Stomach (tissue), 9 donors: ENCODE results near the gene RNF208. TPM values are rescaled to one million over a fixed set of nuclear protein-coding genes. Genes with fewer than 3 reads are reported as not detected.

ENCODE experiments used
- DNase-seq, 2 donors: peaks; one replicate each; pipeline versions ENCODE4 v3.0.0 to v3.0.0-alpha.2; 2013 to 2019
- H3K27ac ChIP-seq, 5 donors: fragments of 200-600 bp in 4 of 5; sonication (generic) in 4 of 5; one replicate each; pipeline ENCODE4 v1.5.1; 2013 to 2019; ENCODE audit warnings: mild to moderate bottlenecking in 1 of 5, moderate library complexity in 1 of 5
- H3K27me3 ChIP-seq, 3 donors: fragments of 200-600 bp; sonication (generic); one replicate each; pipeline ENCODE4 v1.5.1; 2017 to 2019; ENCODE audit warnings: mixed run types in 1 of 3
- H3K36me3 ChIP-seq, 4 donors: fragments of 200-600 bp; sonication (generic); 1 replicate in 3 of 4; 2 replicates in 1 of 4; pipeline ENCODE4 v1.5.1; 2016 to 2019
- H3K4me1 ChIP-seq, 4 donors: fragments of 200-600 bp; sonication (generic); one replicate each; pipeline ENCODE4 v1.5.1; 2016 to 2019
- H3K4me3 ChIP-seq, 4 donors: fragments of 200-600 bp; sonication (generic) in 3 of 4; one replicate each; pipeline ENCODE4 v1.5.1; 2016 to 2019; ENCODE audit warnings: mild to moderate bottlenecking in 1 of 4
- H3K9me3 ChIP-seq, 4 donors: fragments of 200-600 bp; sonication (generic); one replicate each; pipeline ENCODE4 v1.5.1; 2016 to 2019
- CTCF ChIP-seq, 7 experiments: fragments of 450-650 bp in 4 of 7; fragments of 200-600 bp in 3 of 7; sonication (generic) in 3 of 7; IDR thresholded peaks; one replicate each; pipeline ENCODE4 v1.5.1; 2016 to 2019; ENCODE audit warnings: antibody characterized with exemption in 7 of 7, control low read depth in 2 of 7, mild to moderate bottlenecking in 1 of 7
- EP300 ChIP-seq: sonication (generic); formaldehyde crosslinking; IDR thresholded peaks from one replicate; pipeline ENCODE4 v1.6.1; 2017; ENCODE audit warnings: antibody characterized with exemption
- POLR2A ChIP-seq, 4 donors: fragments of 450-650 bp; IDR thresholded peaks; one replicate each; pipeline ENCODE4 v1.6.1; 2016; ENCODE audit warnings: antibody characterized with exemption in 4 of 4, control low read depth in 2 of 4, mild to moderate bottlenecking in 1 of 4, moderate library complexity in 1 of 4
- POLR2AphosphoS5 ChIP-seq, 3 donors: sonication (generic); formaldehyde crosslinking; IDR thresholded peaks; one replicate each; pipeline ENCODE4 v1.6.1; 2016; ENCODE audit warnings: antibody characterized with exemption in 3 of 3
- WGBS, 5 donors: extraction: QIAGEN DNeasy Blood & Tissue Kit in 3 of 5; methylation state at CpG; one replicate each; pipeline versions ENCODE4 v1.1.5 to v1.1.7; 2013 to 2018; 5-methylcytosine and 5-hydroxymethylcytosine counted together
- intact Hi-C: fragments of 100-400 bp; cut with DNase I; formaldehyde crosslinking; loops from one replicate; pipeline ENCODE4 v1.15.1; 2023; ENCODE audit warnings: low total_unique reads
- polyA plus RNA-seq, 3 donors: library from polyadenylated mRNA; stranded (reverse); fragments of 200-250 nt; gene quantifications; one replicate each; pipeline ENCODE4 v1.2.3, GENCODE V29; 2013
- total RNA-seq, 5 donors: library from RNA; depleted of rRNA; stranded (reverse); fragments of >200 nt; gene quantifications; one replicate each; pipeline versions ENCODE4 v1.1.0 to v1.2.3, GENCODE V29; 2014 to 2016
- donor health status: healthy with polysubstance abuse.
- donor health status: Bipolar disorder and iron deficiency.
- donor health status: healthy.

RNF208 gene
- total and polyA plus RNA-seq, 8 donors: 0.45 to 18.7 (median 11.8) TPM; not detected in 1

- Histone ChIP-seq H3K27ac (no peak overlapping the region), H3K27me3 (peaks cover 11 to 67% (median 51%) of the 10 kb centered on the region in 3 donors), H3K9me3 (no peaks in the 10 kb centered on the region), H3K4me3 (peak overlapping the region in 1 of 4 donors; percentile 22), H3K36me3 (no peaks in the 10 kb centered on the region), H3K4me1 (peaks cover 22 to 64% (median 52%) of the 10 kb centered on the region in 4 donors)
- TF ChIP-seq POLR2A (IDR thresholded peaks at IDR 0.05) (no peak), POLR2AphosphoS5 (IDR thresholded peaks at IDR 0.05) (no peak), EP300 (no peak), CTCF (IDR thresholded peaks at IDR 0.05) (no peak)
- 33 to 41% (median 39%) methylated on average over 3 to 29 of the region's 29 CpGs for WGBS, 5 donors
- DNase-seq: no peak
- intact Hi-C loops: loop anchor here (5.0 kb wide), 1 partner anchor 111 kb away; no protein-coding TSS in a partner anchor
These were observed 6.5 kb upstream of the RNF208 start for GRCh38 chr9:137228506-137228967.

GRCh38 chr9:137227853-137228505, 5.9 kb upstream of the RNF208 start:
- H3K27ac ChIP-seq: peak overlapping the region in 2 of 5 donors; percentile 81 to 89
- DNase-seq: peak in 1 of 2 donors; percentile 32
- TF ChIP-seq EP300: no peak
- no peak for TF ChIP-seq POLR2A (IDR thresholded peaks at IDR 0.05)
- TF ChIP-seq CTCF (IDR thresholded peaks at IDR 0.05): no peak
- TF ChIP-seq POLR2AphosphoS5 (IDR thresholded peaks at IDR 0.05): no peak
- no peaks in the 10 kb centered on the region for H3K9me3 ChIP-seq
- H3K36me3 ChIP-seq: no peaks in the 10 kb centered on the region
- peaks cover 24 to 63% (median 54%) of the 10 kb centered on the region in 4 donors for H3K4me1 ChIP-seq
- intact Hi-C loops: loop anchor here (5.0 kb wide), 1 partner anchor 111 kb away; no protein-coding TSS in a partner anchor
- WGBS, 5 donors: 15 to 32% (median 17%) methylated on average over 6 to 18 of the region's 18 CpGs
- H3K27me3 ChIP-seq: peaks cover 8 to 61% (median 46%) of the 10 kb centered on the region in 3 donors
- H3K4me3 ChIP-seq: peak overlapping the region in 1 of 4 donors; percentile 22

GRCh38 chr9:137227054-137227852, 5.2 kb upstream of the RNF208 start, which contains the start of gene RNF224:
TSS of gene RNF224 (plus strand) at chr9:137227502. CDS start at chr9:137228336, 834 bp downstream.
- Histone ChIP-seq H3K27me3 (peaks cover 3 to 59% (median 40%) of the 10 kb centered on the region in 3 donors), H3K27ac (peak within 1 kb of the TSS; percentile 75 to 98 (median 81)), H3K36me3 (no peaks in the 10 kb centered on the region), H3K4me1 (peaks cover 31 to 63% (median 61%) of the 10 kb centered on the region in 4 donors), H3K4me3 (peak within 1 kb of the TSS in 1 of 4 donors; percentile 22), H3K9me3 (no peaks in the 10 kb centered on the region)
- intact Hi-C loops: loop anchor here (5.0 kb wide), 1 partner anchor 110 kb away; no protein-coding TSS in a partner anchor
- TF ChIP-seq POLR2AphosphoS5 (IDR thresholded peaks at IDR 0.05) (peak; percentile 19 to 82 (median 74)), EP300 (no peak), CTCF (IDR thresholded peaks at IDR 0.05) (peak in 5 of 7 experiments; percentile 84 to 98 (median 91)), POLR2A (IDR thresholded peaks at IDR 0.05) (no peak)
- DNase-seq: peak; percentile 93 to 97
- 18 to 58% (median 21%) methylated on average over 7 to 25 of the region's 25 CpGs for WGBS, 5 donors
